ENCODE data around the gene TPST1.
A peak's percentile ranks its signal among the peaks of the same experiment; 100 is the strongest.

Gene TPST1

GRCh38 chr7:66206119-66206933 lies 1.2 kb downstream of the TPST1 start:
- TF ChIP-seq, protein P1, sequence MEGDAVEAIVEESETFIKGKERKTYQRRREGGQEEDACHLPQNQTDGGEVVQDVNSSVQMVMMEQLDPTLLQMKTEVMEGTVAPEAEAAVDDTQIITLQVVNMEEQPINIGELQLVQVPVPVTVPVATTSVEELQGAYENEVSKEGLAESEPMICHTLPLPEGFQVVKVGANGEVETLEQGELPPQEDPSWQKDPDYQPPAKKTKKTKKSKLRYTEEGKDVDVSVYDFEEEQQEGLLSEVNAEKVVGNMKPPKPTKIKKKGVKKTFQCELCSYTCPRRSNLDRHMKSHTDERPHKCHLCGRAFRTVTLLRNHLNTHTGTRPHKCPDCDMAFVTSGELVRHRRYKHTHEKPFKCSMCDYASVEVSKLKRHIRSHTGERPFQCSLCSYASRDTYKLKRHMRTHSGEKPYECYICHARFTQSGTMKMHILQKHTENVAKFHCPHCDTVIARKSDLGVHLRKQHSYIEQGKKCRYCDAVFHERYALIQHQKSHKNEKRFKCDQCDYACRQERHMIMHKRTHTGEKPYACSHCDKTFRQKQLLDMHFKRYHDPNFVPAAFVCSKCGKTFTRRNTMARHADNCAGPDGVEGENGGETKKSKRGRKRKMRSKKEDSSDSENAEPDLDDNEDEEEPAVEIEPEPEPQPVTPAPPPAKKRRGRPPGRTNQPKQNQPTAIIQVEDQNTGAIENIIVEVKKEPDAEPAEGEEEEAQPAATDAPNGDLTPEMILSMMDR (conservative IDR thresholded peaks at IDR 0.05), result no peak
- no peak for TF ChIP-seq ZFX (IDR thresholded peaks at IDR 0.05)
- peak overlapping the region; percentile 66; the same call in 1 of the 2 replicates for H3K27ac ChIP-seq

- TF ChIP-seq, protein P1 (conservative IDR thresholded peaks at IDR 0.05), result no peak
- TF ChIP-seq ZFX (IDR thresholded peaks at IDR 0.05), result no peak
- H3K27ac ChIP-seq, result no peak overlapping the region
Measured at GRCh38 chr7:66206934-66207240, 1.8 kb downstream of the TPST1 start.

DNA sequence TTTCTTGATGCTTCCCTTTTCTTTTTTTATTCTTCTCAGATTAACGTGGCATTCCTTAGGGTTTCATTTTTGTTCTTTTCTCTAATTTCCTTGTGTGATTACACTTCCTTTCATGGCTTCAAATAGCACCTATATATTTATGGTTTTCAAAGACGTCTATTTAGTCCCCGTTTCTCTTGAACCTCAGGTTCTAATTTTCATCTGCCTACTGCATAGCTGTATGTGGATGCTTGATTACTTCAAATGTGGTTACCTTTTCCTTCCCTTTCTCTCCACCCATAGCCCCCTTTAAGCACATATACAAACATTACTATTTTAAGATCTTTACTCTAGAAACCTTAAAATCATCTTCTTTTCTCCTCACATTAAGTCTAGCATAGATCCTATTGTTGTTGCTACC lies 2.4 kb downstream of the TPST1 start:
- H3K27ac ChIP-seq, result no peak overlapping the region
- TF ChIP-seq, protein P1 (conservative IDR thresholded peaks at IDR 0.05), result no peak
- no peak for TF ChIP-seq ZFX (IDR thresholded peaks at IDR 0.05)

DNA sequence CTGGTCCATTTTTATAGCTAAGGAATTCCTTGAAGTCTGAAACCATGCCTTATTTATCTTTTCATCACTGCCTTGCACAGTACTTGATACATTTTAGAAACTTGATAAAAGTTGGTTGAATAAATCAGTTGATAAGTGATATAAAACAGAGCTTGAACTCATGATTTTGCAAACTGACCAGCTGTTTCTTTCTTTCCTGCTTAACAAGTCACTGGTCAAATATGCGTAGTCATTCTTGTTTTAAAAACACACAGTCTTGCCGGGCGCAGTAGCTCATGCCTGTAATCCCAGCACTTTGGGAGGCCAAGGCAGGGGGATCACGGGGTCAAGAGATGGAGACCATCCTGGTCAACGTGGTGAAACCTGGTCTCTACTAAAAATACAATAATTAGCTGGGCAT lies 6.3 kb downstream of the TPST1 start:
- H3K27ac ChIP-seq, result no peak overlapping the region
- TF ChIP-seq, protein P1 (conservative IDR thresholded peaks at IDR 0.05), result no peak
- no peak for TF ChIP-seq ZFX (IDR thresholded peaks at IDR 0.05)

GRCh38 chr7:66213637-66214036 lies 8.5 kb downstream of the TPST1 start:
- TF ChIP-seq, protein P1 (conservative IDR thresholded peaks at IDR 0.05), result no peak
- TF ChIP-seq ZFX (IDR thresholded peaks at IDR 0.05), result no peak
- H3K27ac ChIP-seq, result no peak overlapping the region

DNA sequence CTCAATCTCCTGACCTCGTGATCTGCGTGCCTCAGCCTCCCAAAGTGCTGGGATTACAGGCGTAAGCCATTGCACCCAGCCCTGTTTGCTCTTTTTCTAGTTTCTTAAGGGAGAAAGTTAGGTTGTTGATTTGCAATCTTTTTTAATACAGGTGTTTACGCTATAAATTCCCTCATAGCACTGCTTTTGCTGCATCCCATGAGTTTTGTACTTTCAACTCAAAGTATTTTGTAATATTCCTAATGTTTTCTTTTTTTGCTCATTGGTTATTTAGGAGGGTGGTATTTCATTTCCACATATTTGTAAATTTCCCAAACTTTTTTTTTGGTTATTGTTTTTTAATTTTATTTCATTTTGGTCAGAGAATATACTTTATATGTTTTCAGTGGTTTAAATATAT lies 11.6 kb downstream of the TPST1 start:
- no peak overlapping the region for H3K27ac ChIP-seq
- no peak for TF ChIP-seq ZFX (IDR thresholded peaks at IDR 0.05)
- TF ChIP-seq, protein P1 (conservative IDR thresholded peaks at IDR 0.05), result no peak

DNA sequence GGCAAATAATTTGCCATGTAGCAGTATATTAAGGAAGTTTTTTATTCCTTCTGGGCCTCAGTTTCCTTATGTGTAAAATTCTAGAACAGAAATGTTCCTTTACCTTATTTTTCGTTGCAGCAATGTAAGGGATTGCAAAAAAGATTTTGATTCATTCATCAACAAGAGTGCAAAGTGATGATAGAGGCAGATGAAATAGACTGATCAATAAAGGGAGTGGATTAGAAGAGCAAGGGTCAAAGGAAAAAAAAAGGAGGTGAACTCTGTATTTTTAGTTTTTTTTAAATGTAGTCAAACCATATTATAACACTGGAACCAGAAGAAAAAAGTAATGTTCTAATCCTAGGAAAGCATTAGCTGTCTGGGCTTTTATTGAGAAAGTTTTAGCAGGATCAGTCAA lies 14.7 kb downstream of the TPST1 start:
- TF ChIP-seq, protein P1 (conservative IDR thresholded peaks at IDR 0.05), result no peak
- no peak for TF ChIP-seq ZFX (IDR thresholded peaks at IDR 0.05)
- no peak overlapping the region for H3K27ac ChIP-seq

Data from C4-2B (cell line).